Measurements from ENCODE around the gene IFNGR2. TPM values are rescaled to one million over a fixed set of nuclear protein-coding genes. Genes with fewer than 3 reads are reported as not detected.

Gene IFNGR2
- total and polyA plus RNA-seq, 2 of the 13 experiments (the other 11 are each of a cell fraction or from before 2014, with no cell fraction given) = 61.3 to 117 TPM

GRCh38 chr21:33412832-33413519 lies 9.8 kb downstream of the IFNGR2 start (continued):
- TF ChIP-seq ZNF556 (CRISPR knock-in tag; IDR thresholded peaks at IDR 0.05; ENCODE audit: borderline replicate concordance) (no peak; the same call in 1 of the 2 replicates), PLRG1 (conservative IDR thresholded peaks at IDR 0.05) (no peak), ZNF563 (CRISPR knock-in tag; IDR thresholded peaks at IDR 0.05) (no peak), RBFOX2 (IDR thresholded peaks at IDR 0.05; ENCODE audit: low read depth, low read length) (0 out of 2 replicates have a peak, but pooled peaks have one; percentile 17), MYPOP (CRISPR knock-in tag; IDR thresholded peaks at IDR 0.05) (0 out of 2 replicates have a peak, but pooled peaks have one; percentile 38), SNAPC4 (CRISPR knock-in tag; IDR thresholded peaks at IDR 0.05) (no peak; the same call in 1 of the 2 replicates), SP1 (IDR thresholded peaks at IDR 0.05) (no peak), SP1 (CRISPR knock-in tag; IDR thresholded peaks at IDR 0.05) (no peak), YEATS2 (CRISPR knock-in tag; IDR thresholded peaks at IDR 0.05; ENCODE audit: borderline replicate concordance) (peak; percentile 64; the same call in 1 of the 2 replicates), ZBTB37 (CRISPR knock-in tag; IDR thresholded peaks at IDR 0.05) (no peak), ZFP1 (CRISPR knock-in tag; IDR thresholded peaks at IDR 0.05) (no peak), ZNF605 (CRISPR knock-in tag; IDR thresholded peaks at IDR 0.05) (no peak; the same call in 1 of the 2 replicates), ZC3H13 (CRISPR knock-in tag; IDR thresholded peaks at IDR 0.05) (no peak), FOXA3 (CRISPR knock-in tag; IDR thresholded peaks at IDR 0.05) (peak; percentile 34; the same call in 1 of the 2 replicates), ZNF691 (CRISPR knock-in tag; IDR thresholded peaks at IDR 0.05; ENCODE audit: borderline replicate concordance, low read depth) (no peak), ZNF224 (CRISPR knock-in tag; IDR thresholded peaks at IDR 0.05) (no peak), FOSL2 (CRISPR knock-in tag; IDR thresholded peaks at IDR 0.05) (peak; percentile 54; the same call in 1 of the 2 replicates), TEAD3 (CRISPR knock-in tag; optimal IDR thresholded peaks at IDR 0.05; ENCODE audit: borderline replicate concordance) (peak; percentile 90), PATZ1 (CRISPR knock-in tag; IDR thresholded peaks at IDR 0.05) (peak; percentile 66), ZNF547 (CRISPR knock-in tag; IDR thresholded peaks at IDR 0.05) (no peak), MAFG (CRISPR knock-in tag; IDR thresholded peaks at IDR 0.05) (no peak)

Data from HepG2 (cell line).